HG02884 (cell line): ENCODE measurements around the gene TNFAIP6.
"Not testable (repeated sequence)": the region's sequence is repeated elsewhere in the genome, so short reads cannot be mapped to it uniquely, and the experiment has no call there.

Experiments
- ATAC-seq: cut with Tn5 transposase; IDR thresholded peaks from one replicate; pipeline ENCODE4 v1.9.1; 2021; ENCODE audit warnings: mild to moderate bottlenecking, moderate library complexity; ENCODE audit not compliant: unreplicated experiment

The TNFAIP6 gene

GRCh38 chr2:151410485-151410834 is 53.1 kb downstream of the TNFAIP6 start:
- ATAC-seq = peak; percentile 36

- ATAC-seq = no peak
Measured at GRCh38 chr2:151417650-151418049, 60.3 kb downstream of the TNFAIP6 start.

GRCh38 chr2:151421681-151422080 is 64.3 kb downstream of the TNFAIP6 start:
- not testable (repeated sequence) for ATAC-seq

GRCh38 chr2:151422917-151423439 is 65.6 kb downstream of the TNFAIP6 start:
- ATAC-seq = peak; percentile 74

GRCh38 chr2:151423760-151424159 is 66.4 kb downstream of the TNFAIP6 start:
- ATAC-seq = no peak
